GM18907 (cell line): ENCODE results near the gene SLC40A1.
A peak's percentile ranks its signal among the peaks of the same experiment; 100 is the strongest.

Experiments used
- ATAC-seq: cut with Tn5 transposase; IDR thresholded peaks from one replicate; pipeline ENCODE4 v1.9.1; 2021; ENCODE audit warnings: mild to moderate bottlenecking, moderate library complexity; ENCODE audit not compliant: unreplicated experiment

The SLC40A1 gene

DNA sequence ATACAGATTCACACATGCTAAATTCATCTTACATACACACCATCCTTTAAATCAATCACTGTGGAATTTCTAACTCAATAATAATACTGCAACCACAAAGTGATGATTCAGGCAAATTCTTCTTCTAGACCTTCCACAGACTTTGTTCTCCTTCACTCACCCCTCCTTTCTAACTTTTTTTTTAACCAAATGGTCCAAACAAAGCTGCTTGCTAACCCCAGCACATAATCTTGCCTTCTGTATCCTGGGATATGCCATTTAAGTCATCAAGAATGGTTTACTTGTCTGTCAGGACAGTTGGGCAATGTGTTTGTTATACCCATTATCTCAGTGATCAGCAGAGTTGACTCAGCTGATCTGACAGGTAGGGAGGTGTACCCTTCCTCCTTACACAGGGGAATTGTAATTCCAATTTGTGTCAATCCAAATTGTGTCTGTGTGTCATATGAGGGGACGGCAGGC lies 10.0 kb downstream of the SLC40A1 start:
- ATAC-seq, result no peak

DNA sequence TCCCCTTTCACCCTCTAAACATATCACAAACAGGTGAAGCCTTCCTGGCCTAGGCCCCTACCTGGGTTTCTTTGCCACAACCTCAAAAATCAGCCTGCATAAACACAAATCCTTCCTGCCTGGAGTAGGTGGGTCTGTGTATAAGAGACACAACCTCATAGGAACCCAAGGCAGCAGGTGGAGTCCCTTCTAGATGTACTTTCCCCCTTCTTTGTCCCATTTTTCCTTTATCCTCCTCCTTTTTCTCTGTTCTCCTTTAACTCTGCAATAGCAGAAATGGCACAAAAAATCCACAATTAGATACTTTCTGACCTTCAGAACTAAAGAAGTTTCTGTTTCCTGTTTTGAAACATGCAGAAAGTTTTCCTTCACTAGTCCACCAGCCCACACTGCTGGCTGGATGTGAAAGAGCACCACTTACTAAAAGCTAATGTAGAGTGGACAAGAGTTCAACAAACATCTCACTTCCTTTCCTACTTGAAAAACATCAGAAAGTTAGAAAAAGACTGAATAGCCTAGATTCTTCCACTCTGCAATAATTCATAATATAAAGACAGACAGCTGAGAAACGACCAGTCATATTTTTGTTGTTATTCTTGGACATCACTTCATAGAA lies 11.2 kb downstream of the SLC40A1 start:
- peak; percentile 54 for ATAC-seq

DNA sequence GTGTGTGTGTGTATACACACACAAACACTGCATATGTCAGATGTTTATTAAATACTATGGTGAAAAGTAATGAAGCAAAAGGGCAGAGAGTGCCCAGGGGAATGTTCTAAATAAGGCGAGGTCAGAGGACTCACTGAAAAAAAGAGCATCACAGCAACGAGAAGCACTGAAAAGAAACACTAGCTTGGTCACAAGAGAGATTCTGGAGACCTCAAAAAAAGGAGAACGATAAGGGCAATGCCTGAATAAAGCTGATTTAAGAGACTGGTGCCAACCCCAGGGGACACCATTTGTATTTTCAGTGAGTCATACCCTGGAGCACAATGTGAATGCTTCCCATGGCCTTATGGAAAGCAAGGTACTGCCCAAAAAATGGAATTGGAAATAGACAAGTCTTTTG lies 14.5 kb downstream of the SLC40A1 start:
- no peak for ATAC-seq

- no peak for ATAC-seq
Measured at GRCh38 chr2:189561371-189562038, 19.1 kb downstream of the SLC40A1 start.

DNA sequence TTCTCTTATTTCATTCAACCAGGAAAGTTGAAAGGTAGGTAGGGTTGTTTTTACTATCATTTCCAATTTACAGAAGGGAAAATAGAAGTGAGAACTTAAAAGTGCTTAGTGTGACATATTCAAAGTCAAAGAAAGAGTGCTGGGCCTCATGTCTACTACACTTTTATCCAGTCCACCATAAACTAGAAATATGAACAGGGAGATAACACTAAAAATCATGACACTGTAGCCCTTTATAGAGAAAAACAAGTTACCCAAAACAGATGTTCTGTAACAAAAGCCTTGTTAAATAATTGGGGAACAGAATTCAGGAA lies 20.4 kb downstream of the SLC40A1 start:
- no peak for ATAC-seq

DNA sequence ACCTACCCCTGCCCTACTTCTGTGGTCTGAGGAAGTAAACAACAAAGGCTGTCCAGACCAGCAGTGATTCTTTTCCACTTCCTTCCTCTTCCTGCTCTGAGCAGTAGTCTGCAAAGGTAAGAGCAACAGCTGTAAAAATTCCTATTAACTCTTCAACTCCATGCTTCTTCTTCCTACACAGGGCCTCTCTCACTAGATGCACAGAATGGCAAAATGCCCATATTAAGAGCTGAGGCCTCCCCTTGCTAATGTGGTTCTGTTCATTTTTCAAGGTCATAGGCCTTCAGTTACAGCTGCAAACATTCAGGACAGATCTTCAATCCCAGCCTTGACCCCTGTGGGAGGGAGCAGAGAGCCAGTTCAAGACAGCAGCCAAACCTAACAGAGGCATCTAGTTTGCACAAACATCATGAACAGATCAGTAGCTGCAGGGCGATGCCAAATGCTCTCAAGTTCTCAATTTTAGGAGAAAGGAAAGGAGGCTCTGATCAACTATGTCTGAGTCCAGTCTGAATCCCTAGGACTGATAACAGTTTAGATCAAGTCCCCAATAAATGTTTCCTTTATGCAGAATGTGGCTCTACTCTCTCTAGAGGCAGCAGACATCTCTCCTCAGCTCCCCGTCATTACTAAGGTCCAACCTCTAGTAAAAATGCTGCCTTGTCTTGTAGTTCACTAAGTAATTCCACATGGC lies 20.9 kb downstream of the SLC40A1 start:
- ATAC-seq, result no peak

GRCh38 chr2:189558516-189559272 lies 21.9 kb downstream of the SLC40A1 start:
- ATAC-seq, result no peak

DNA sequence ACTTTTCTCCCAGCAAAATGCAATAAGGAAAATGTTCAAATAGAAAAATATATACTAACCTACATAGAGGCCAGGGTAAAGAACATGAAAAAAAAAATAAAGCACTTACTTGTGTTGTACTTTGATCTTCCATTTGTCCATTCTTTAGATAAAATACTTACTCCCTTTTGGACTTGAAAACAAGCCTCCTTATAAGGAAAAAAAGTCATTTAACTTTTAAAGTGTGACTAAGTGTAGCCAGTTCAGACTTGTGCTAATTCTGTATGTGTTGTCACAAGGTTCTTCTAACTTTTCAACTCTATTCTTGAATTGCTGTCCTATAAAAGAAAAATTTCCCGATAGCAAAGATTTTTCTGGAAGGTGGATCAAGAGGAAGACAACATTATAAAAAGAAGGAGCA lies 23.2 kb downstream of the SLC40A1 start:
- no peak for ATAC-seq

- no peak for ATAC-seq
Measured at GRCh38 chr2:189556526-189556925, 24.1 kb downstream of the SLC40A1 start.

- no peak for ATAC-seq
Measured at GRCh38 chr2:189555232-189555631, 25.4 kb downstream of the SLC40A1 start.

DNA sequence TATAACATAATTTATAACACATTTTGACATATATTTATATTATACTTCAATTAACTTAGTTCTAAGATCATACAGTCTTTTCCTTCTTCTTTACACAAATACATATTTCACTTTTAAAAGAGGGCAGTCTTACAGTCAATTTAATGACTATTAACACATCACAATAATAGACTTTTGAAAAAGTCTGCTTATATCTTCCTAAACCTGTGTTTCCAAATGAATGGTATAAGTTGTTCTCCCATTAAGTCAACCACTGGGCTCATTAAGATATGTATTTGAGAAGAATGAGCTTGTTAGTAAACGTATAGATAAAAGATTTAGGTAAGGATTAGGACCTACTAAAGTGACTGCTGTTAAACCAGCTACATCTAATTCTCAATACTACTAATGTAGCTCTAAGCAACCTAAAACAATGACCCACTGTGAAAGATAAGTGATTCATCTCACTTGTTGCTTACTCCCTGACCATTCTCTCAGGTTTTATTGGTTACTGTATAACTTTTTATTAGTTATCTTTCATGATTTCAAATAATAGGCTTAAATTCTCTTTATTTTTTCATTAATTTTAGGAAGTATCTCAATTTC lies 27.0 kb downstream of the SLC40A1 start:
- no peak for ATAC-seq

DNA sequence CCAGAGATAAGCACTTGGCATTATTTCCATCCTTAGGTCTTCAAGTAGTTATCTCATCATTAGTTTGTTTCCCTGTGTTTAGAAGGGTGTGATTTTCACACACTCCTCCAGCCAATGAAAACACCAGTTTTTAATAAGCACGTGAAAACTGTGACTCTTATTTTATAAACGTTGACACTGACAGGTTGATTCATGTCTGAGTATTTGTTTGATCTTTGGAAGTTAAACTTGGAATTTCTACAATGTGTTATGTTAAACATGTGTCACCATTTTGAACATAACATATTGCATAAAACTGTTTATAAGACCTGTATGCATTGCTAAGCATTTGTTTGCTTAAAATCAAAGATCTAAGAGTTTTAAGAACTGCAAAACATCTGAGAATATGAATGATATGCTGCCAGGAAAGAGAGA lies 27.6 kb downstream of the SLC40A1 start:
- ATAC-seq, result no peak

GRCh38 chr2:189552334-189552990 lies 28.1 kb downstream of the SLC40A1 start:
- no peak for ATAC-seq

DNA sequence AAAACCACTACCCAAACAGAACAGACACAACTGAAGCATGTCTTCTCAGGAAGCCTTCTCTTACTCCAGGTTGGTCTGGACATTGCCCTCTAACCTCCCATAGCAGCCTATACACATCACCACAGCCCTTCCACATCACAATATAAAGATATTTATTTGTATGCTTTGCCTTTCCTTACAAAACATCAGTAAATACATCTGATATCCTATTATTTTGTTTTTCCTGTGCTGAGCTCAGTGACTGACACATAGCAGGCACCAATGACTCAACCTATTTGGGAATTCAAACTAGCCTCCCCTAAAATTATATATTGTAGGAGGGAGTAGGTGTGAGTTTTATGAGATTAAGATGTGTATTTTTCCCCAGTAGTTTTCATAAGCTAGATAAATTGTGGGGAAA lies 28.8 kb downstream of the SLC40A1 start:
- no peak for ATAC-seq

- ATAC-seq, result no peak
Measured at GRCh38 chr2:189549449-189549832, 31.1 kb downstream of the SLC40A1 start.

DNA sequence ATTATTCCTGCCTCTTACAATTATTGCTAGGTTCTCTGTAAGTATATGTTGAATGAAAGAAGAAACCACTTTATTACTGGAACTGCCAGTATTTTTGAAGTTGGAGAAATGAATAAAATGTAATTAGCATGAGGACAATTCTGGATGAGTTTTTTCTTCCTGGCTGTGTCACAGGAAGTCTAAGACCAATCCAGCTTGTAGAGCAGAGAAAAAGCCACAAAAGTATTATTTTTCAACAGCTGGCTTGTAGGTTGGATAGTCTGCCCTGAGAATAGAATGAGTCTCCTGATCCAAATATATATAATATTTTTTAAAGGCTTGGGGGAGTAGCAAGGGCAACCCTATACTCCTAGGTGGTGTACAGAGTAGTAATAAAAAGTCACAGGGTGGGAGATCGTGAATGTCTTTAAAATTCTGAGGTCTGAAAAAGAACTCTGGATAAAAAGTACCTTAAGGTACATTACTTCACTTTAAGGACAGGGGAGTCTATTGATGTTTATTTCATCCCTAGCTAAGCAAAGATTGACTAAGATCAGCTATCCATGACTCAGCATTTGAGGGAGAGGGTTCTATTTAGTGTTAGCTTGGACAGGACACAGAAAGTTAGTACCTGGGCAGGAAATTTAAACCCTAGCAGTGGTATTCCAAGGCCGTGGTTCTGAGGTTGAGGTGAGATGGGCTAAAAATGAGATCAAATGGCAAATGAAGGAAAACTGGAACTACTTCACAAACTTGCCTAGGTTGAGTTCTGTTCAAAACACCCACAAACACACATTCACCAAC lies 31.7 kb downstream of the SLC40A1 start:
- ATAC-seq, result no peak

- ATAC-seq, result no peak
Measured at GRCh38 chr2:189545418-189545817, 35.2 kb downstream of the SLC40A1 start.

DNA sequence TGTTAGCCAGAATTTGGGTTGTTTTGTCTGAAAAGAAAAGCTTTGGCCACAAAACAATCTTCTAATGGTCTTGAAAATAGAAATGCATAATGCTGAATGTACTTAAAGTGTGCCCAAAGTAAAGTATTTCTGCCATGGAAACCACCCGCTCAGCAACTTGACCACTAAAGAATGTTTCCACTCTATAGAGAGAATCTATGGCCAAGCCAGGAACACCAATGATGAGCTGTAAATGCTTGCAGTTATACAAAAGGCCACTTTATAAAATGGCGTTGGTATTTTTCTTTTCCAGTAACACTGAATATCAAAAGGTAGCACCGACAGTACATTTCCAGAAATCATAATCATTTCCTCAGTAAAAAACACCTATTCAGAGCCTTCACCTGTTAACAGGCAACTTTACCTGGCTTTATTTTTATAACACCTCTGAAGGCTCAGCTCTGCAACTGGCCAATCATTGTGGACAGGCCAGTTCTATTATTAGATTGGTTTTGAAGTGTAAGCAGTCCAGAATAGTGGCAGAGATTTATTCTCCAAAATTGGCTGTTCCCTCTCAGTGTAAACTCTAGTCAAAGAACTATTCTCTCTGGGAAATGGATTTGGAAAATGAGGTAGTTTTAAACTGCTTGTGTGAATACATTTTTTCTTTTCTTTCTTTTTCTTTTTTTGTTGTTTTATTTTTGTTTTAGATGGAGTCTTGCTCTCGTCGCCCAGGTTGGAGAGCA lies 36.1 kb downstream of the SLC40A1 start:
- no peak for ATAC-seq

GRCh38 chr2:189543367-189543766 lies 37.2 kb downstream of the SLC40A1 start:
- no peak for ATAC-seq
